ENCODE results near the gene XPNPEP3.

DNA sequence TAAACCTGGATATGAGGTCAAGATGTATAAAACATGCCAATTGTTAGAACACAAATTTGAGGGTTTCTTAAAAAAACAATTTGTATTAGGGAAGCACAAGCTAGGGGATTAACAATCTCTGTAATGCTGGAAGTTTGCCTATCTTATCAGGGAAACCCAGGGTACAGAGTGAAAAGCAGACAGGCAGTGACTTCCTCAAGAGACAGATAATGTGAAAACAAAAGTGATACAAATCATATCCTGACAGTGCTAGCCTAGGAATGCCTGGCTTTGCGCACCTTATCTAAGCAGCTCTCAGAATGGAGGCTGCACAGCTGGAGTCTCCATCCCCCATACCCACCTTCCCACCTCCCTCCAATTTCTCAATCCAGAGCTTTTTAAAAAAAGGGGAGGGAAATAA, 71.7 kb downstream of the XPNPEP3 start:
- TF ChIP-seq POLR2A (IDR thresholded peaks at IDR 0.05) (no peak), CTCF (IDR thresholded peaks at IDR 0.05 in 8 of 11, conservative IDR thresholded peaks at IDR 0.05 in 3 of 11) (no peak), POLR2AphosphoS5 (IDR thresholded peaks at IDR 0.05) (no peak)

Measured in spleen (tissue), 7 donors.